Heart left ventricle (tissue), 16 donors: Measurements from ENCODE around the gene MYBBP1A. TPM values are rescaled to one million over a fixed set of nuclear protein-coding genes. Genes with fewer than 3 reads are reported as not detected.
A peak's percentile ranks its signal among the peaks of the same experiment; 100 is the strongest.

Experiments used
- ATAC-seq, 4 donors: fragments of 200-7000 bp; cut with Tn5 transposase; one replicate each; pipeline ENCODE4 v1.9.1; 2020 to 2022; ENCODE audit warnings: moderate library complexity in 4 of 4, mild to moderate bottlenecking in 3 of 4, moderate number of reproducible peaks in 1 of 4
- DNase-seq, 5 donors: peaks; one replicate each; pipeline ENCODE4 v3.0.0-alpha.2; 2020
- H3K27ac ChIP-seq, 12 donors: fragments of 200-600 bp; sonication (generic) in 4 of 12; one replicate each; pipeline versions ENCODE4 v1.5.0 to v1.8.0; 2016 to 2022; ENCODE audit warnings: mild to moderate bottlenecking in 2 of 12
- H3K27me3 ChIP-seq, 9 donors: fragments of 200-600 bp; sonication (generic) in 2 of 9; one replicate each; pipeline versions ENCODE4 v1.5.1 to v1.8.0; 2016 to 2022; ENCODE audit warnings: mild to moderate bottlenecking in 3 of 9
- H3K36me3 ChIP-seq, 9 donors: fragments of 200-600 bp; sonication (generic) in 2 of 9; one replicate each; pipeline versions ENCODE4 v1.5.0 to v1.8.0; 2018 to 2022; ENCODE audit warnings: mild to moderate bottlenecking in 2 of 9
- H3K4me1 ChIP-seq, 12 donors: fragments of 200-600 bp; sonication (generic) in 4 of 12; one replicate each; pipeline versions ENCODE4 v1.5.0 to v1.8.0; 2016 to 2022; ENCODE audit warnings: mild to moderate bottlenecking in 3 of 12
- H3K4me3 ChIP-seq, 12 donors: fragments of 200-600 bp; sonication (generic) in 4 of 12; one replicate each; pipeline versions ENCODE4 v1.5.0 to v1.8.0; 2017 to 2022; ENCODE audit warnings: mild to moderate bottlenecking in 9 of 12, moderate library complexity in 4 of 12
- H3K9me3 ChIP-seq, 12 donors: fragments of 200-600 bp; sonication (generic) in 4 of 12; one replicate each; pipeline versions ENCODE4 v1.5.0 to v1.8.0; 2016 to 2022; ENCODE audit warnings: mild to moderate bottlenecking in 1 of 12
- CTCF ChIP-seq, 12 donors: fragments of 200-600 bp; sonication (generic) in 4 of 12; IDR thresholded peaks; one replicate each; pipeline versions ENCODE4 v1.5.0 to v1.8.0; 2018 to 2022; ENCODE audit warnings: antibody characterized with exemption in 12 of 12, mild to moderate bottlenecking in 5 of 12
- POLR2A ChIP-seq, 2 donors: fragments of 450-650 bp; IDR thresholded peaks; one replicate each; pipeline ENCODE4 v1.6.1; 2017; ENCODE audit warnings: antibody characterized with exemption in 2 of 2, mild to moderate bottlenecking in 2 of 2, moderate library complexity in 2 of 2
- WGBS, 4 donors: extraction: QIAGEN DNeasy Blood & Tissue Kit in 2 of 4; methylation state at CpG; one replicate each; pipeline versions ENCODE4 v1.1.5 to v1.1.7; 2013 to 2018; 5-methylcytosine and 5-hydroxymethylcytosine counted together
- intact Hi-C, 10 donors: fragments of 100-400 bp; cut with DNase I; formaldehyde crosslinking; loops; one replicate each; pipeline versions ENCODE4 v1.11.1 to v1.14.2; 2022
- polyA plus RNA-seq, 2 donors: library from polyadenylated mRNA; stranded (reverse); fragments of 200-250 nt; gene quantifications; one replicate each; pipeline ENCODE4 v1.2.3, GENCODE V29; 2013
- total RNA-seq, 9 donors: library from RNA; depleted of rRNA in 2 of 9; stranded (reverse); fragments of >200 nt in 2 of 9; fragmentation: NEBNext Ultra II Directional in 3 of 9; extraction: Animal tissue kit (Norgen Biotek cat#: 25700) in 3 of 9; gene quantifications; one replicate each; pipeline versions ENCODE4 v1.1.0 to v1.2.4, GENCODE V29; 2016 to 2023
- donor health status: ischemic (EF 13 %, LVEDD 7.1; RV severe dilation, severe dysfunction).
- donor health status: healthy with polysubstance abuse.
- donor health status: DM: no; HTN: yes; CAD: no.
- donor health status: DM: no; HTN: no; CAD: no.
- donor health status: ischemic (EF 25% LVEDD 6.9; RV normal size, moderate dysfunction).
- donor health status: ischemic (EF 25% LVEDD 5.7; RV mildly dilated, moderate dysfunction).
- donor health status: healthy.
- donor health status: DM: yes; HTN: yes; CAD: no.
- donor health status: ischemic (EF 35%, LVEDD 5.7; RV mildly dilated, moderate dysfunction).
- donor health status: nonischemic (EF 11% LVEDD 7.7; RV severe dilation, severe dysfunction).
- donor health status: DM: yes; HTN: yes; CAD: no.
- donor health status: PGD.
- donor health status: ischemic (EF 29% LVEDD 5.4; RV normal size, mild dysfunction).
- donor health status: nonischemic (EF 23%, LVEDD 6.1; RV moderate dilation, normal function).

Gene MYBBP1A
- total and polyA plus RNA-seq, 11 donors = 15.5 to 34.8 (median 24.4) TPM

- ATAC-seq (no peak), DNase-seq (no peak)
- Histone ChIP-seq H3K36me3 (no peaks in the 10 kb centered on the region), H3K27me3 (no peaks in the 10 kb centered on the region), H3K9me3 (no peaks in the 10 kb centered on the region), H3K4me1 (peaks cover 0 to 15% (median 2%) of the 10 kb centered on the region in 12 donors), H3K4me3 (no peak overlapping the region), H3K27ac (peak overlapping the region in 3 of 12 donors; percentile 27 to 57 (median 43))
- 60 to 76% (median 66%) methylated on average over 4 of the region's 4 CpGs for WGBS, 4 donors
- TF ChIP-seq POLR2A (IDR thresholded peaks at IDR 0.05) (no peak), CTCF (IDR thresholded peaks at IDR 0.05) (no peak)
- intact Hi-C loops = no loop called here
Observed at GRCh38 chr17:4573115-4573514, 17.9 kb upstream of the MYBBP1A start.

GRCh38 chr17:4572131-4572530 lies 16.9 kb upstream of the MYBBP1A start:
- Histone ChIP-seq H3K4me1 (peaks cover 0 to 15% (median 2%) of the 10 kb centered on the region in 12 donors), H3K4me3 (no peak overlapping the region), H3K36me3 (no peaks in the 10 kb centered on the region), H3K9me3 (no peaks in the 10 kb centered on the region), H3K27me3 (no peaks in the 10 kb centered on the region), H3K27ac (no peak overlapping the region)
- ATAC-seq = no peak
- TF ChIP-seq POLR2A (IDR thresholded peaks at IDR 0.05) (no peak), CTCF (IDR thresholded peaks at IDR 0.05) (no peak)
- 74 to 86% (median 76%) methylated on average over 9 of the region's 9 CpGs for WGBS, 4 donors
- intact Hi-C loops = no loop called here
- no peak for DNase-seq

DNA sequence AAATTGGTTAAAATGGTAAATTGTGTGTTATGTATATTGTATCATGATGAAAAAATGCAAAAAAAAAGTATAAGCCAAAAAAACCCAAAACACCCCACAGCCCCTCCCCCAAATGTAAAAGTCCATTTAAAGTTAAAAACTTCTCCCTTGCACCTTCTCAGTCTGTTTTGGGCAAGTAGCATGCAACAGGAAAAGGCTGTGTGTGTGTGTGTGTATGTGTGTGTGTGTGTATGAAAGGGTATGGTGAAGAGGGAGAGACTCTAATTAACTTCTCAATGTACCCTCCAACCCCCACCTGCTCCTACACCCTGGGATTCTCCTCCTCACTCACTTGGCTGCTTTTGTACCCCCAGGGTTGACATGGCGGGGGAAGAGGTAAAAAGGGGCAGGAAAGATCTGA lies 14.4 kb upstream of the MYBBP1A start:
- H3K9me3 ChIP-seq = no peaks in the 10 kb centered on the region
- H3K27ac ChIP-seq = no peak overlapping the region
- no peaks in the 10 kb centered on the region for H3K36me3 ChIP-seq
- H3K27me3 ChIP-seq = no peaks in the 10 kb centered on the region
- H3K4me3 ChIP-seq = no peak overlapping the region
- intact Hi-C loops = loop anchor here in 6 of 10 donors (5.0 to 10.0 kb wide), 4 partner anchors 38 to 325 kb away; partner anchors contain the start of gene C17orf107 (in 1 of the 6)
- TF ChIP-seq CTCF (IDR thresholded peaks at IDR 0.05) = no peak
- no peak for TF ChIP-seq POLR2A (IDR thresholded peaks at IDR 0.05)
- 50 to 93% (median 89%) methylated on average over 1 of the region's 1 CpG for WGBS, 4 donors
- ATAC-seq = no peak
- H3K4me1 ChIP-seq = peaks cover 0 to 12% (median 4%) of the 10 kb centered on the region in 12 donors
- DNase-seq = no peak

DNA sequence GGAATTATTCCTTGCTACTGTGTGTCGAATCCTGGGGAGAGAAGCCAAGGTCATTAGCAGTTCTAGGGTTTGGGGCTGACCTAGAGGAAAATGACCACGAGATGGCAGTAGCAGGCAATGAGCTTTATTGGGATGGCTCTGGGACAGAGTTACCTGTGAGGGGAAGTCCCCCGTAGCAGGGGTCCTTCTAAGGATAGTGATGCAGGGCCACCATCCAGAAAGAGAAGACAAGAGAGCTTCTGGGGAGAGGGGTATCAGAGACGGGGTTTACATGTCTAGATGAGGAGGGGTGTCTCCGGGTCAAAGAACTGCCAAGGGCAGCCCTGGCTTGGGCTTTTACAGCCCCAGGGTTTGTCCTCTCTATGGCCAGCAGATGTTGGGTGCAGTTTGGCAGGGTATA lies 11.6 kb upstream of the MYBBP1A start:
- TF ChIP-seq CTCF (IDR thresholded peaks at IDR 0.05) (peak; percentile 62 to 83 (median 78)), POLR2A (IDR thresholded peaks at IDR 0.05) (no peak)
- Histone ChIP-seq H3K4me3 (no peak overlapping the region), H3K9me3 (no peaks in the 10 kb centered on the region), H3K27ac (peak overlapping the region in 1 of 12 donors; percentile 45), H3K36me3 (no peaks in the 10 kb centered on the region), H3K27me3 (no peaks in the 10 kb centered on the region), H3K4me1 (peaks cover 0 to 19% (median 5%) of the 10 kb centered on the region in 12 donors)
- ATAC-seq (peak; percentile 79 to 90 (median 88)), DNase-seq (peak in 4 of 5 donors; percentile 44 to 55 (median 51))
- intact Hi-C loops = loop anchor here (1.0 to 10.0 kb wide), 8 partner anchors 41 to 328 kb away; partner anchors contain the start of gene C17orf107 (in 1 of the 10)
- WGBS, 4 donors = 20 to 23% (median 20%) methylated on average over 5 of the region's 5 CpGs
